Upper lobe of left lung (tissue), 6 donors: ENCODE measurements around the gene PAGR1. TPM values are rescaled to one million over a fixed set of nuclear protein-coding genes. Genes with fewer than 3 reads are reported as not detected.
A peak's percentile ranks its signal among the peaks of the same experiment; 100 is the strongest.

Experiments used
- ATAC-seq, 2 donors: fragments of 200-7000 bp; cut with Tn5 transposase; one replicate each; pipeline ENCODE4 v1.9.1; 2022; ENCODE audit warnings: mild to moderate bottlenecking in 2 of 2, moderate library complexity in 2 of 2; ENCODE audit not compliant: low FRiP score in 2 of 2
- DNase-seq, 2 donors: peaks; one replicate each; pipeline ENCODE4 v3.0.0-alpha.2; 2019 to 2020
- H3K27ac ChIP-seq, 4 donors: fragments of 200-600 bp; sonication (generic); one replicate each; pipeline ENCODE4 v1.5.1; 2016 to 2019
- H3K27me3 ChIP-seq, 4 donors: fragments of 200-600 bp; sonication (generic); one replicate each; pipeline ENCODE4 v1.5.1; 2017 to 2019
- H3K36me3 ChIP-seq, 4 donors: fragments of 200-600 bp; sonication (generic); one replicate each; pipeline ENCODE4 v1.5.1; 2016 to 2019
- H3K4me1 ChIP-seq, 4 donors: fragments of 200-600 bp; sonication (generic); one replicate each; pipeline ENCODE4 v1.5.1; 2018 to 2019
- H3K4me3 ChIP-seq, 4 donors: fragments of 200-600 bp; sonication (generic); one replicate each; pipeline ENCODE4 v1.5.1; 2017 to 2019; ENCODE audit warnings: mild to moderate bottlenecking in 2 of 4, moderate library complexity in 1 of 4
- H3K9me3 ChIP-seq, 4 donors: fragments of 200-600 bp; sonication (generic); one replicate each; pipeline ENCODE4 v1.5.1; 2018 to 2019
- EP300 ChIP-seq, 4 donors: sonication (generic); formaldehyde crosslinking; IDR thresholded peaks; one replicate each; pipeline ENCODE4 v1.5.1; 2017; ENCODE audit warnings: antibody characterized with exemption in 4 of 4, control low read depth in 2 of 4
- POLR2A ChIP-seq, 4 donors: fragments of 450-650 bp; IDR thresholded peaks; one replicate each; pipeline ENCODE4 v1.5.1; 2016 to 2017; ENCODE audit warnings: antibody characterized with exemption in 4 of 4, mild to moderate bottlenecking in 2 of 4
- POLR2AphosphoS5 ChIP-seq, 2 donors: sonication (generic); formaldehyde crosslinking; IDR thresholded peaks; one replicate each; pipeline ENCODE4 v1.5.1; 2017; ENCODE audit warnings: antibody characterized with exemption in 2 of 2
- WGBS, 2 donors: methylation state at CpG; one replicate each; pipeline ENCODE4 v1.1.5; 2017 to 2018; 5-methylcytosine and 5-hydroxymethylcytosine counted together
- total RNA-seq, 6 donors: library from RNA; depleted of rRNA in 4 of 6; stranded (reverse); fragments of >200 nt in 4 of 6; gene quantifications; one replicate each; pipeline versions ENCODE4 v1.1.0 to v1.2.1, GENCODE V29; 2016 to 2021
- TF ChIP-seq, protein P1 (sequence below), 6 experiments: fragments of 450-650 bp in 4 of 6; fragments of 200-600 bp in 2 of 6; sonication (generic) in 2 of 6; IDR thresholded peaks; one replicate each; pipeline ENCODE4 v1.5.1; 2016 to 2019; ENCODE audit warnings: antibody characterized with exemption in 6 of 6
- donor health status: DM: no; HTN: no; CAD: no; lungs with moderate emphysema.
- donor health status: DM: no; HTN: yes; CAD: no; lungs with severe emphysema.

The PAGR1 gene
- total RNA-seq, 6 donors from 2014 or later, result 22.6 to 49.5 (median 34.6) TPM

DNA sequence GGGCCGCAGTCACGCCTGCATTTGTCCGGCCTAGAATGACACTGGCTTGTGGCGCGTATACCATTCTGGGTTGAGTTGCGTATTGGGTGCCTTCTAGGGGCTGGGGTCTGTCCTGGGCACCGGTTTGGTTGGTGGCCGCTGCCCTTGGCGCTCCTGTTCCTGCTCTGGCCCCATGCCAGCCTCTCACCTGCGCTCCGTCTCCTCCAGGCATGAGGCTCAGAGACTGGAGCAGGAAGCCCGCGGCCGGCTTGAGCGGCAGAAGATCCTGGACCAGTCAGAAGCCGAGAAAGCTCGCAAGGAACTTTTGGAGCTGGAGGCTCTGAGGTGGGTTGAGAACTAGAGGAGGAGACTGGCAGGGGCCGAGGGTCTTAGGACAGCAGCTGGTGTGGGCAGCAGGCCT, 29.7 kb downstream of the PAGR1 start:
- Histone ChIP-seq H3K36me3 (peaks cover 36 to 79% (median 73%) of the 10 kb centered on the region in 4 donors), H3K27ac (peak overlapping the region in 3 of 4 donors; percentile 55 to 65 (median 65)), H3K4me3 (no peak overlapping the region), H3K27me3 (no peaks in the 10 kb centered on the region), H3K9me3 (no peaks in the 10 kb centered on the region), H3K4me1 (peaks cover 4 to 27% (median 16%) of the 10 kb centered on the region in 4 donors)
- TF ChIP-seq, protein P1, sequence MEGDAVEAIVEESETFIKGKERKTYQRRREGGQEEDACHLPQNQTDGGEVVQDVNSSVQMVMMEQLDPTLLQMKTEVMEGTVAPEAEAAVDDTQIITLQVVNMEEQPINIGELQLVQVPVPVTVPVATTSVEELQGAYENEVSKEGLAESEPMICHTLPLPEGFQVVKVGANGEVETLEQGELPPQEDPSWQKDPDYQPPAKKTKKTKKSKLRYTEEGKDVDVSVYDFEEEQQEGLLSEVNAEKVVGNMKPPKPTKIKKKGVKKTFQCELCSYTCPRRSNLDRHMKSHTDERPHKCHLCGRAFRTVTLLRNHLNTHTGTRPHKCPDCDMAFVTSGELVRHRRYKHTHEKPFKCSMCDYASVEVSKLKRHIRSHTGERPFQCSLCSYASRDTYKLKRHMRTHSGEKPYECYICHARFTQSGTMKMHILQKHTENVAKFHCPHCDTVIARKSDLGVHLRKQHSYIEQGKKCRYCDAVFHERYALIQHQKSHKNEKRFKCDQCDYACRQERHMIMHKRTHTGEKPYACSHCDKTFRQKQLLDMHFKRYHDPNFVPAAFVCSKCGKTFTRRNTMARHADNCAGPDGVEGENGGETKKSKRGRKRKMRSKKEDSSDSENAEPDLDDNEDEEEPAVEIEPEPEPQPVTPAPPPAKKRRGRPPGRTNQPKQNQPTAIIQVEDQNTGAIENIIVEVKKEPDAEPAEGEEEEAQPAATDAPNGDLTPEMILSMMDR (IDR thresholded peaks at IDR 0.05), result no peak
- TF ChIP-seq EP300 (IDR thresholded peaks at IDR 0.05) (no peak), POLR2A (IDR thresholded peaks at IDR 0.05) (no peak)
- ATAC-seq, result no peak
- peak; percentile 68 to 75 for DNase-seq
- 69 to 86% methylated on average over 13 to 16 of the region's 18 CpGs for whole genome bisulfite sequencing, 2 donors

DNA sequence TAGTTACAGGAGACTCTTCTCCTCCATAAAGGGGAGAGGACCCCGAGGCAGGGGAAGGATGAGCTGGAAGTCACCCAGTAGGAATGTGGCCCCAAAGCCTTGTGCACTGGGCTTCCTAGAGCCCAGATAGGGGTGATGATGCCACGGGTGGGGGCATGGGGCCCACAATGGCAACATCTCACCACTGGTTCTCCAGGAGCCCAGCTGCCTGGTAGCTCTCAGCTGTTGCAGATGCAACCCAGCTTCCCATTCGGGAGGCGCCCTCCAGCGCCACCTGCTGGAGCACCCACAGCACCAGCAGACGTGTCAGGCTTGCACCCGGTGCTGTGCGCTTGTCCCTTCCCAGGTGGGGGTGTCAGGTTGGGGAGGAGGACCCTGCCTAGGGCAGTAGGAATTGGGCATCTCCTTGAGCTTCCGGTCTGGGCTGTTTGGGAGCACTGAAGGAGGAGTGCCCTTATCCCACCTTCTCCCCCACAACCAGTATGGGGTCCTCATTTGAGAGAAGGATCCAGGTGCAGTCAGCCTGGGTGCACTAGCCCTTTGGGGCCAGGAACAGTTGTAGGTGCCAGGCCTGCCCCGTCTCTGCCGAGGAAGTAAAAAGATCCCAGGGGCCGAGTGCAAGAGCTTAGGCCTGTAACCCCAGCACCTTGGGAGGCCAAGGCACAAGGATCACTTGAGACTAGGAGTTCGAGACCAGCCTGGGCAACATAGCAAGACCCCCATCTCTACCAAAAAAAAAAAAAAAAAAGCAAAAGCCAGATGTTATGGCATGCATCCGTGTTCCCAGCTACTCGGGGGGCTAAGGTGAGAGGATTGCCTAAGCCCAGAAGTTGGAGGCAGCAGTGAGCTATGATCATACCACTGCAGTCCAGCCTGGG, 32.7 kb downstream of the PAGR1 start:
- 44 to 60% methylated on average over 9 to 15 of the region's 15 CpGs for WGBS, 2 donors
- TF ChIP-seq POLR2AphosphoS5 (IDR thresholded peaks at IDR 0.05) (peak; percentile 15 to 43), EP300 (IDR thresholded peaks at IDR 0.05) (no peak)
- TF ChIP-seq, protein P1 (IDR thresholded peaks at IDR 0.05), result peak; percentile 79 to 93 (median 90)
- Histone ChIP-seq H3K4me1 (peaks cover 4 to 27% (median 16%) of the 10 kb centered on the region in 4 donors), H3K27me3 (no peaks in the 10 kb centered on the region), H3K27ac (peak overlapping the region in 1 of 4 donors; percentile 35), H3K9me3 (no peaks in the 10 kb centered on the region), H3K36me3 (peaks cover 20 to 51% (median 46%) of the 10 kb centered on the region in 4 donors), H3K4me3 (no peak overlapping the region)
- peak; percentile 82 to 94 for DNase-seq
- peak; percentile 81 to 88 for ATAC-seq

DNA sequence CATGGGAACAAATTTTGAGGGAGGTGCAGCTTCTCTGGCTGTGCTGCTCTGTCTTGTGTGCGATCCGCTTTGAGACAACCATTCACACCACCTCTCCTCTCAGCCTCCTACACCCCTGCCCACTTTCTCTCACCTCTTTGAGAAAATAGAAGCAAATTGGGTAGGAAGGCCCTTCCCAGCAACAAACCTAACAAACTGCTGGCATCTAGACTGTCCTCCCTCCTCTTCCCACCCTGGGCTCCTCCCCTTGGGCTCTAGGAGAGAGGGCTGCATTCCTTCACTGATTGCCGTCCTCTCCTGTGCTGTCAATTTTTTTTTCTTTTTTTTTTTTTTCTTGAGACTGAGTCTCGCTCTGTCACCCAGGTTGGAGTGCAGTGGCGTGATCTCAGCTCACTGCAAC, 33.6 kb downstream of the PAGR1 start:
- peaks cover 16 to 43% (median 39%) of the 10 kb centered on the region in 4 donors for H3K36me3 ChIP-seq
- TF ChIP-seq EP300 (IDR thresholded peaks at IDR 0.05), result no peak
- TF ChIP-seq, protein P1 (IDR thresholded peaks at IDR 0.05), result no peak
- TF ChIP-seq POLR2A (IDR thresholded peaks at IDR 0.05), result no peak
- TF ChIP-seq POLR2AphosphoS5 (IDR thresholded peaks at IDR 0.05), result no peak
- DNase-seq (no peak), ATAC-seq (peak in 1 of 2 donors; percentile 32)
- H3K27me3 ChIP-seq, result no peaks in the 10 kb centered on the region
- no peak overlapping the region for H3K4me3 ChIP-seq
- peaks cover 4 to 27% (median 14%) of the 10 kb centered on the region in 4 donors for H3K4me1 ChIP-seq
- H3K9me3 ChIP-seq, result no peaks in the 10 kb centered on the region
- 58 to 64% methylated on average over 5 of the region's 5 CpGs for WGBS, 2 donors
- H3K27ac ChIP-seq, result peak overlapping the region in 1 of 4 donors; percentile 34

DNA sequence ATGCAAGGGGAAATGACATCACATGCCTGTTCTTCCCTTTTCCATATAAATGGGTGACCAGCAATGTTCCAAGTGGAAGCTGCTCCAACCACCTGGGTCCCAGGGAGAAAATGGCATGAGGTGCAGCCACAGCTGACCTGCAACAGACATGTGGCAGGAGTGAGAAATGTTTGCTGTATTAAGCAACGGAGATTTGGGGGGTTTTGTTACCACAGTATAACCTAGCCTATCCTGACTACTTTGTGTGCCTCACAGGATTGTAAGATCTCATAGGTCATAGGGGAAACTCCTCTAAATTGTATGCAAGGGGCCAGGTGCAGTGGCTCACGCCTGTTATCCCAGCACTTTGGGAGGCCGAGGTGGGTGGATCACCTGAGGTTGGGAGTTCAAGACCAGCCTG, 35.0 kb downstream of the PAGR1 start:
- DNase-seq (no peak), ATAC-seq (no peak)
- Histone ChIP-seq H3K36me3 (peaks cover 11 to 28% (median 24%) of the 10 kb centered on the region in 4 donors), H3K27me3 (no peaks in the 10 kb centered on the region), H3K4me1 (peaks cover 0 to 17% (median 7%) of the 10 kb centered on the region in 4 donors), H3K27ac (no peak overlapping the region), H3K4me3 (no peak overlapping the region), H3K9me3 (no peaks in the 10 kb centered on the region)
- WGBS, 2 donors, result 94 to 96% methylated on average over 3 of the region's 3 CpGs
- TF ChIP-seq EP300 (IDR thresholded peaks at IDR 0.05), result no peak
- TF ChIP-seq POLR2A (IDR thresholded peaks at IDR 0.05), result no peak
- TF ChIP-seq, protein P1 (IDR thresholded peaks at IDR 0.05), result no peak
- TF ChIP-seq POLR2AphosphoS5 (IDR thresholded peaks at IDR 0.05), result no peak
